GM12873 (cell line): ENCODE results near the gene ING5.

Source experiments
- TF ChIP-seq, protein P1 (sequence below): IDR thresholded peaks from 2 replicates; pipeline ENCODE4 v1.5.1; 2012; ENCODE audit warnings: low read depth, mild to moderate bottlenecking, moderate library complexity, low read length, control low read depth; ENCODE audit not compliant: insufficient read depth; ENCODE audit errors: missing control alignments

Gene ING5

DNA sequence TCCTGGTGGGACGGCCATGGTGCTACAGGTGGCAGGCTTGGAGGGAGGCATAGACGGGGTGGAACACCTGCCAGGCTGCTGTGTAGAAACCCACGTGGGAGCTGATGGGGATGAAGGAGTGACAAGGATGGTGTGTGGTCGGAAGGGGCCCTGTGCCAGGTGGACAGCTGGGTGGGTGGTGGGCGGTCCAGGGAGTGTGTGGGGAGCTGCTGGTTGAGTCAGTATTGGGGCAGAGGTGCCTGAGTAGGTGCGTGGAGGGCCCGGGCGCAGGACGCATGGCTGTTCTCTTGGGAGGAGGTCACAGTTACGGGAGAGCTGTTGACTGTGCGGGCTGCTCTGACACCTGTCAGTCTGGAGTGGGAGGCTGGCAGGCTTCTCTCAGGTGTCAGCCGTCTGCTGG is 20.0 kb downstream of the ING5 start:
- TF ChIP-seq, protein P1, sequence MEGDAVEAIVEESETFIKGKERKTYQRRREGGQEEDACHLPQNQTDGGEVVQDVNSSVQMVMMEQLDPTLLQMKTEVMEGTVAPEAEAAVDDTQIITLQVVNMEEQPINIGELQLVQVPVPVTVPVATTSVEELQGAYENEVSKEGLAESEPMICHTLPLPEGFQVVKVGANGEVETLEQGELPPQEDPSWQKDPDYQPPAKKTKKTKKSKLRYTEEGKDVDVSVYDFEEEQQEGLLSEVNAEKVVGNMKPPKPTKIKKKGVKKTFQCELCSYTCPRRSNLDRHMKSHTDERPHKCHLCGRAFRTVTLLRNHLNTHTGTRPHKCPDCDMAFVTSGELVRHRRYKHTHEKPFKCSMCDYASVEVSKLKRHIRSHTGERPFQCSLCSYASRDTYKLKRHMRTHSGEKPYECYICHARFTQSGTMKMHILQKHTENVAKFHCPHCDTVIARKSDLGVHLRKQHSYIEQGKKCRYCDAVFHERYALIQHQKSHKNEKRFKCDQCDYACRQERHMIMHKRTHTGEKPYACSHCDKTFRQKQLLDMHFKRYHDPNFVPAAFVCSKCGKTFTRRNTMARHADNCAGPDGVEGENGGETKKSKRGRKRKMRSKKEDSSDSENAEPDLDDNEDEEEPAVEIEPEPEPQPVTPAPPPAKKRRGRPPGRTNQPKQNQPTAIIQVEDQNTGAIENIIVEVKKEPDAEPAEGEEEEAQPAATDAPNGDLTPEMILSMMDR = no peak

DNA sequence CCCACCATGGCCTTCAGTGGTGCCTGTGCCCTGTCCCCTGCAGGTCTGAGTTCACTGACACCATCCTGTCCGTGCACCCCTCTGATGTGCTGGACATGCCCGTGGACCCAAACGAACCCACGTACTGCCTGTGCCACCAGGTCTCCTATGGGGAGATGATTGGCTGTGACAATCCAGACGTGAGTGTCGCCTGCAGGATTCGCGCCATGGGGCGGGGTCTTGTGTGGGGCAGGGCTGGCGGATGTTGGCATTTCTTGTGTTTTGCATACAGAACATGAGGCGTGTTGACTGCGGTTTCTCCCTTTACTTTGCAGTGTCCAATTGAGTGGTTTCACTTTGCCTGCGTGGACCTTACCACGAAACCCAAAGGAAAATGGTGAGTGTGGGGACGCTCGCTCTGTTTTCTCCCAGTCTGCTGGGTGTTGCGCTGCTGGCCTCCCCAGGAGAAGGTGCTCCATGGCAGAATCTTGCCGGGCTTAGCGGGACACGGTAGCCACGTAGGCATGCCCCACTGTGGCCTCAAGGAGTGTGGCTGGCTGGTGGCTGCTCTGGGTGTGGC is 21.1 kb downstream of the ING5 start:
- TF ChIP-seq, protein P1 = no peak

DNA sequence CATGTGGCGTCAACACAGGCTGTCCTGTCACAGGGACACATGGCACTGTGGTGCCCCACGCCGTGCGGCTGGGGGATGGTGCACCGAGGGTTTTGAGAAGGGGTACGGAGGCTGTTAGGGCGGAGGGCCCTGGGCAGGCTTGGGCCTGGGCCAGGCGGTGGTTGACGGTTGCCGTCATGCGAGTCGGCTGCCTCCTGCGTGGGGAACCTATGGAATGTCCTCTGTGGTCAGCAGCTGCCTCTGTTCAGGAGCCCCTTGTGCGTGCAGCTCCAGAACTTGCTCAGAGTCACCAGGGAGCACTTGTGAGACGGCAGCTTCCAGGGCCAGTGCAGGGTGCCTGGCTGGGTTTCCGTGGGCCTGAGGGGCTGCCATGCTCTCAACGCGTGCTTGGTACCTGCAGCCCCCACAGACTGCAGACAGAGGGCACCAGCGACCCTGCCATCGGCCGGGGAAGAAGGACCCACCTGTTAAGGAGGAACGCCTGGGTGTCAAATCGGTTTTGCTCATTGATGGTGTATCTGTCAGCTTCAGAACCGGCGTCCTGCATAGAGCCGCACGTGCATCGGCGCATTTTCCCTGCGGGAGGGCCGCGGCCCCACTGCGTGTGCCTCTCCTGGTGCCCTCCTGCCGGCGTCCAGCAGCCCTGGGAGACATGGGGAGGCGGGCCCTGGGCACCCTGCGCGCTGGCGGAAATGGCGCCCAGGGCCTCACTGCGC is 22.6 kb downstream of the ING5 start:
- TF ChIP-seq, protein P1 = peak; percentile 20

DNA sequence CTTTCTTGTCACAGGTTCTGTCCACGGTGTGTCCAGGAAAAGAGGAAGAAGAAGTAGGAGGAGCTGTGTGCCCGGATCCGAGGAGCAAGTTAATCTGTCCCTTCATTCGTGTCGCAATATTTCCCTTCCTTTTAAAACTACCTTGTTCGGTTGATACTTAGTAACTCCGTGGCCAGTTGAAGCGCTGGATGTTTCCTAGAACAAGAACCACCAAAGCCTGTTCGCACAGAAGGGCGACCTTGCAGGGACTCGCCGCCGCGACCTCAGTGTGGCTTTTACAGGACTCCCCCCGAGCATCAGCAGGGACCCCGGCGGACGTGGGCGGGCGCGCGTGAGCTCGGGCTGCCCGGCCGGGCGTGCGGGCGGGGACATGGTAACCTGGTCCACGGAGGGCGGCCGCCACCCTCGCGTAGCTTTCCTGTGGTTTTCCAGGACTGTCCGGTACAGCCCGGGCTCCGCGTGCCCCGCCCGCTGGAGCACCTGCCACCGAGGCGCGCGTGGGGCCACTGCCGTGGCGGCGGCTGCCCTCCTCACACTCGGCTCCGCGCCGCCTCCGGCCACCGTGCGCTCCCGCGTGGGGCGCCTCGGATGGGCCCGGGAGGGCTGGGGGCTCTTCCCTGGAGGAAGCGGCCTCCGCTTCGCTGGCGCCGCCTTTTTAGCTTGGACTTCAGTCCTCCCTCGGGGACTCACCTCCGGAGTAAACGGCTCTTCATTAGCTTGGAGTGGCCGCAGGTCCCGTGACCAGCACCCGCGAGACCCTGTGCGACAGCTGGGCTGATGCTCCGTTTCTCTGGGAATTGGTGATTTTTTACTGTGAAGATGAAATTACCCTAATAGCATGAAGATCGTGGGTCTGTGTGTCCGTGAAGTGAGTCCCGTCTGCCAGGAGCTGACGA is 23.4 kb downstream of the ING5 start:
- TF ChIP-seq, protein P1 = no peak

DNA sequence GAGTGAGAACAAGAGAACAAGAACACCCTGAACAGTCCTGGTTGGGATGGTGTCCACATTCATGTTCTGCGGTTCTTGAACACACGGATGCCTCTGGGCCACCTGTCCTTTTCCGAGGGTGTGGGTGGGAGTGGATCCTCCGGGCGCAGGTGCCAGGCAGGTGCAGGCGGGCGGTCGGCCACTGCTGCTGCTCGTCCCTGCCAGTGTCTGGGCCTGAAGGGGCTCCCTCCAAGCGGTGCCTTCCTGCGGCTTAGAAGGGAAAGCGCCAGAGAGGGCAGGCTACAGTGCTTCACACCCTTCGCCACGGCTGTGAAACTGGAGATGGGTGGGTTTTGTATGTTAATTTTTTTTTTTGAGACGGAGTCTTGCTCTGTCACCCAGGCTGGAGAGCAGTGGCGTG is 24.6 kb downstream of the ING5 start:
- TF ChIP-seq, protein P1 = no peak

DNA sequence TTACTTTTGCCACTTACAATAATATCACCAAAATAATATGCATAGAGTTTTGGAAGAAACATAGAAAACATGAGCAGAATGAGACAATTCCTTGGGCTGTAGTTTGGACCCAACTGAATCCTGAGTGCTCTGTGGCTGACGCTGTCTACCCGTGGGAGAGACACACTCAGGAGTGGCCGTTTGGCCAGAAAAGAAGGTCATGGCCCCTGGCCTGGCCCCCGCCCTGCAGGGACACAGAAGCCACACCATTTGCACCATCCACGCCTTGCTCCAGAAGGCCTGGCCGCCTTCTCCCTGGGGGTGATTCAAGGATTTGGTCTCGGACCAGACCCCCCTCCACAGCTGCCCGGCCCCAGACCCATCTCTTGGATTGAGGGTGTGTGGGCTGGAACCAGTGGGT is 26.2 kb downstream of the ING5 start:
- TF ChIP-seq, protein P1 = no peak

DNA sequence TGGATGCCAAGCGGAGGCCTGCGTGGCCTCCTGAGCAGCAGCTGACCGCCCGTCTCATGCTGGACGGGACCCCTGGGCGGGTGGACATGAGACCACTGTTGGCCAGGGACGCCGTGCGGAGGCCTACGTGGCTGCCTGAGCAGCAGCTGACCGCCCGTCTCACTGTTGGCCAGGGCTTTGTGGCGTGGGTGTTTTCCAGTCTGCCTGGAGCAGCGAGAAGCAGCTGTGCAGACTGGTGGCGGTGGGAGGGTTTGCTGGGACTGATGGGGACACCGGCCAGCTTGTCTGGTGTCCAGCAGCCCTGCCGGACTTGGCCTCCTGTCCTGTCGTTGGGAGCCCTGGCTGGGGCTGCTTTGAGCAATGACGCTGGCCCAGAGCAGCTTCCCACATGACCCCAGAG is 26.8 kb downstream of the ING5 start:
- TF ChIP-seq, protein P1 = no peak
